ENCODE results near the gene TNFRSF19.

DNA sequence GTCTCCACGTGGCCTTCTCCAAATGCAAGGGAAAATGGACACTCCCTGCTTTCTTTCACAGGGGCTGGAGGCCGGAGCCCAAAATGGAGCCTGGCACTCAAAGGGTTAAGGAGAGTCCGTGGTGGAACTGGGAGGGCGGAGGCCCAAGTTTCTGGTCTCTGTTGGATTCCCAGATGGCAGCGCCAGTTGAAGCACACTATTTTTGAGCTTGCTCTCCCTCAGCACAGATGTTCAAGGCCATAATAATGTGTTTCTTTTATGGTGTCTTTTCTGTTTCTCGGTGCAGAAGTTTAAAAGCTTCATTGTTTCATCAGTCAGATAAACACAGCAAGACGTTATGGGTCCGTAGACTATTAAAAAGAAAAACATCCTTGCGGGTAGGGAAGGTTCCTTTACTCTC, 67.6 kb downstream of the TNFRSF19 start:
- TF ChIP-seq, protein P1, sequence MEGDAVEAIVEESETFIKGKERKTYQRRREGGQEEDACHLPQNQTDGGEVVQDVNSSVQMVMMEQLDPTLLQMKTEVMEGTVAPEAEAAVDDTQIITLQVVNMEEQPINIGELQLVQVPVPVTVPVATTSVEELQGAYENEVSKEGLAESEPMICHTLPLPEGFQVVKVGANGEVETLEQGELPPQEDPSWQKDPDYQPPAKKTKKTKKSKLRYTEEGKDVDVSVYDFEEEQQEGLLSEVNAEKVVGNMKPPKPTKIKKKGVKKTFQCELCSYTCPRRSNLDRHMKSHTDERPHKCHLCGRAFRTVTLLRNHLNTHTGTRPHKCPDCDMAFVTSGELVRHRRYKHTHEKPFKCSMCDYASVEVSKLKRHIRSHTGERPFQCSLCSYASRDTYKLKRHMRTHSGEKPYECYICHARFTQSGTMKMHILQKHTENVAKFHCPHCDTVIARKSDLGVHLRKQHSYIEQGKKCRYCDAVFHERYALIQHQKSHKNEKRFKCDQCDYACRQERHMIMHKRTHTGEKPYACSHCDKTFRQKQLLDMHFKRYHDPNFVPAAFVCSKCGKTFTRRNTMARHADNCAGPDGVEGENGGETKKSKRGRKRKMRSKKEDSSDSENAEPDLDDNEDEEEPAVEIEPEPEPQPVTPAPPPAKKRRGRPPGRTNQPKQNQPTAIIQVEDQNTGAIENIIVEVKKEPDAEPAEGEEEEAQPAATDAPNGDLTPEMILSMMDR (IDR thresholded peaks at IDR 0.05): no peak
- no peak for TF ChIP-seq POLR2A (IDR thresholded peaks at IDR 0.05)

All from heart left ventricle (tissue), 13 donors.